Right kidney (tissue), 1 donor: ENCODE data around the gene NR1H2.
A peak's percentile ranks its signal among the peaks of the same experiment; 100 is the strongest.
"Not testable (repeated sequence)": the region's sequence is repeated elsewhere in the genome, so short reads cannot be mapped to it uniquely, and the experiment has no call there.

Experiments
- DNase-seq: peaks from one replicate; pipeline ENCODE4 v3.0.0-alpha.2; 2016

NR1H2 gene

GRCh38 chr19:50377517-50377916, 1.3 kb downstream of the NR1H2 start:
- DNase-seq = no peak

GRCh38 chr19:50378169-50378862, 2.1 kb downstream of the NR1H2 start:
- no peak for DNase-seq

DNA sequence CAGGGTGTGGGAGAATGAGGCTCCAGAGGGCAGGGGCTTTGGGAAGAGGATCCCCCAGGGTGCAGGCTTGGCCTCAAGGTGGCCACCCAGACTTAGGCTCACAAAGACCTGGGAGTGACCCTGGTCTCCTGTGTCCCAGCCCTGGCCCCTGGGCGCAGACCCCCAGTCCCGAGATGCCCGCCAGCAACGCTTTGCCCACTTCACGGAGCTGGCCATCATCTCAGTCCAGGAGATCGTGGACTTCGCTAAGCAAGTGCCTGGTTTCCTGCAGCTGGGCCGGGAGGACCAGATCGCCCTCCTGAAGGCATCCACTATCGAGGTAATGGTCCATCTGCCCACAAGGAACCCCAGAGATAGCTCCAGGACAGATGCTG, 2.6 kb downstream of the NR1H2 start:
- no peak for DNase-seq

DNA sequence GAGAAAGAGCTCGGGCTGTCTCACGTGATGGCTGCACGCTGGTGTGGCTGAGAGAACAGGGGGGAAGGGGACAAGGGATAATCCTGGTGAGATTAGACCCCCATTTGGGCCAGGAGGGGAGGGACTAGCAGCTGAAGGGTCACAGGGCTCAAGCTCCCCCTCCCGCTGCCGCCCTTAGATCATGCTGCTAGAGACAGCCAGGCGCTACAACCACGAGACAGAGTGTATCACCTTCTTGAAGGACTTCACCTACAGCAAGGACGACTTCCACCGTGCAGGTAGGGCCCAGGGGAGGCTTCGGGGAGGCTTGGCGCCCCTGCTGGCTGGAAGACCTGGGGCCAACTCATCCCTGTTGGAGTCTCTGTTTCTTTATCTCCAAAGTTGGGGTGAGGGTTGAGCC, 3.3 kb downstream of the NR1H2 start:
- no peak for DNase-seq

- DNase-seq = no peak
Observed at GRCh38 chr19:50380137-50380536, 3.9 kb downstream of the NR1H2 start.

- DNase-seq = no peak
Observed at GRCh38 chr19:50380751-50381151, 4.5 kb downstream of the NR1H2 start.

DNA sequence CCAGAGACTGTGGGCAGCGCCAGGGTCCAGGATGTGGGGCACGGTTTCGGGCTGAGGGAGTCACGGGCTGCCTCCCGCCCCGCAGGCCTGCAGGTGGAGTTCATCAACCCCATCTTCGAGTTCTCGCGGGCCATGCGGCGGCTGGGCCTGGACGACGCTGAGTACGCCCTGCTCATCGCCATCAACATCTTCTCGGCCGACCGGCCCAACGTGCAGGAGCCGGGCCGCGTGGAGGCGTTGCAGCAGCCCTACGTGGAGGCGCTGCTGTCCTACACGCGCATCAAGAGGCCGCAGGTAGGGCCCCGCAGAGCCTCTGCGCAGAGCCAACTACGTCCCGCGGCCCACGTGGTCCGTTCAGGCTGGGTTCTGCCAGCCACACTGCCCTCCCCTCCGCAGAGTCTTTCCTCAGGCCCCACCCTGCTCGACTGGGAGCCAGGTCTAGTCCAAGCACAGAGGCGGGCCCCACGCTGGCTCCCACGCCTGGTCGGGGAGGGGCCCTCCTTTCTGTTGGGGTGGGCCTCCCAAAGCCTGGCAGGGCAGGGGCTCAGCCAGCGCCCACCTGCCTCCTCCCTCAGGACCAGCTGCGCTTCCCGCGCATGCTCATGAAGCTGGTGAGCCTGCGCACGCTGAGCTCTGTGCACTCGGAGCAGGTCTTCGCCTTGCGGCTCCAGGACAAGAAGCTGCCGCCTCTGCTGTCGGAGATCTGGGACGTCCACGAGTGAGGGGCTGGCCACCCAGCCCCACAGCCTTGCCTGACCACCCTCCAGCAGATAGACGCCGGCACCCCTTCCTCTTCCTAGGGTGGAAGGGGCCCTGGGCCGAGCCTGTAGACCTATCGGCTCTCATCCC, 5.8 kb downstream of the NR1H2 start:
- DNase-seq = no peak

DNA sequence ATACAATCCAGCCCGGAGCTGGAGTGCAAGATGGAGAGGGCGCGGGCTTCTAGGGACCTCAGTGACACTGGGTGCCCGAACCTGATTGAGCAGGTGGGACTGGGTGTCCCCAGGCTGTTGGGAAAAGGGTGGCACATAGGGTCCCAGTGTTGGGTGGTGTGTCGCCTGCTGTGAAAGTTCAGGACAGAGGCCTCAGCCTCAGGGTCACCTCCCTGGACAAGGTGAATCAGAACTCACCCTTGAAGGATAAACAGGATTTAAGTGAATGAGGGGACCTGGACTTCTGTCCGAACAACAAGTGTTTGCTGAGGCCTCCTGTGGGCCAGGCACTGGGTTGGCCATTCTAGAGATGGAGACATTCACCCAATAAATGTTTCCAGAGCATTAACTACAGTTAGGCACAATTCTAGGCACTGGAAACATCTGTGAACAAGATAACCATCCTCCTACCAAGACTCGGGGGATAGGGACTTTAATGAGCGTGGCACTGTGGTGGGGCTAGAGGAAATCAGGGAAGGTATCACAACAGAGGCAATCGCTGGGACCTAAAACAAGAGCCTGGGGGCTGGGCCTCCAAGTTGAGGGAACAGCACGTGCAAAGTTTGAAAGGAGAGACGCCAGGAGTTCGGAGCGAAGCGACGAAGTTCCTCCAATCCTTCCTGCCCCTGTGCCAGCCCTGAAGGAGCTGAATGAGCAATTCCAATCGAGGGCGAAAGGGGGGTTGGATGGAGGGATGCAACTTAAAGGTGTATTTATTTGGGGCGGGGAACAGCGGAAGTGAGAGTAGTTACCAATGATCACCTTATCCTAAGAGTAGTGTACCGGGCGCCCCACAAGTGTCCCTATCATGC, 7.0 kb downstream of the NR1H2 start:
- no peak for DNase-seq

- DNase-seq = peak; percentile 96
Observed at GRCh38 chr19:50383852-50384684, 7.8 kb downstream of the NR1H2 start, which contains the start of gene POLD1. Gene POLD1, plus strand, starts transcription at chr19:50384347. Its CDS starts 14,505 bp downstream, at chr19:50398852.

DNA sequence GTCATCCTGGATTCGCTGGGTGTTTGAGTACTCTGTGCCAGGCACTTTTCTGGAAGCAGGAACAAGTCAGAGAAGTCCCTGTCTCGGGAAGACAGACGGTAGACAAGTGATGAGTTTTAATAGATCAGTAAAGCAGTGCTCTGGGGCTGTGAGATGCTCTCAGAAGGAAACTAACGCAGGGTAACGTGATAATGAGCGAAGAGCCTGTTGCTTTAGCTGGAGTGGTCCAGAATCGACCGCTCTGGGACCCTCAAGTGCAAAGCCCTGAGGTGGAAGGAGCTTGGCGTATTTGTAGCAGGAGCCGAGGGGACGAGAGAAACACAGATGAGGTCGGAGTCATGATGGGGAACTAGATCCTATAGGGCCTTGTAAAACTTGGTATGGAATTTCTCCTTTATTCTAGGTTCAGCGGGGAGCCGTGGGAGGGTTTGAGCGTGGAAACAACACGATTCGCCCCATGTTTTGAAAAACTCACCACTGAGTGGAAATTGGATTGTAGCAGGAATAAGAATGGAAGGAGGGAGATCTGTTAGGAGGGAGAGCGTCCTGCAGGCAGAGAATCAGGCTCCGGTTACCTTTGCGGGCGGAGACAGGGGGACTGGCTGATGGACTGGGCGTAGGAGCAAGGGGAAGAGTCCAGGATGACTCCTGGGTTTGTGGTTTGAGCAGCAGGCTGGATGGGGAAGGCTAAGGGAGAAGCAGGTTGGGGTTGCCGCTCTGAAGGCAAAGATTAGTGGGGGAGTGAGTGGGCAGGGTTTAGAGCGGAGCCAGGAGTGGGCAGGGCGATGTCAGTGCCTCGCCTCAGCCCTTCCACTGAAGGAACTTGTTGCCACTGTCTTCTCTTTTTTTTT, 8.7 kb downstream of the NR1H2 start:
- peak; percentile 49 for DNase-seq

- DNase-seq = no peak
Observed at GRCh38 chr19:50387176-50387867, 11.1 kb downstream of the NR1H2 start.

GRCh38 chr19:50387868-50388245, 11.6 kb downstream of the NR1H2 start:
- no peak for DNase-seq

DNA sequence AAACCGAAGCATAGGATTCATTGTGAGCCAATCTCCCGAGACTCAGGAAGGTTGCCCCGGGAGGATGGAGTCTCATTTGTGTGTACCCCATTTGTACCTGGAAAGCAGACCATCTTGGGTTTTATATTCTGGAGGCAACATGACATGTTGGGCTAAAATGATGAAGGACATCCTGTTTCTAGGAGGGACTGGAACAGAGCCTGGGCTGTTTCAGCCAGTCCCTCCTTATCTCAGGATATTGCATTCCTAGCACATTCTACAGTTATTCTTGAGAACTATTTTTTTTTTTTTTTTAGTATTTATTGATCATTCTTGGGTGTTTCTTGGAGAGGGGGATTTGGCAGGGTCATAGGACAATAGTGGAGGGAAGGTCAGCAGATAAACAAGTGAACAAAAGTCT, 14.0 kb downstream of the NR1H2 start:
- DNase-seq = not testable (repeated sequence)

- DNase-seq = not testable (repeated sequence)
Observed at GRCh38 chr19:50390952-50391351, 14.7 kb downstream of the NR1H2 start.

- no peak for DNase-seq
Observed at GRCh38 chr19:50392759-50393158, 16.5 kb downstream of the NR1H2 start.

DNA sequence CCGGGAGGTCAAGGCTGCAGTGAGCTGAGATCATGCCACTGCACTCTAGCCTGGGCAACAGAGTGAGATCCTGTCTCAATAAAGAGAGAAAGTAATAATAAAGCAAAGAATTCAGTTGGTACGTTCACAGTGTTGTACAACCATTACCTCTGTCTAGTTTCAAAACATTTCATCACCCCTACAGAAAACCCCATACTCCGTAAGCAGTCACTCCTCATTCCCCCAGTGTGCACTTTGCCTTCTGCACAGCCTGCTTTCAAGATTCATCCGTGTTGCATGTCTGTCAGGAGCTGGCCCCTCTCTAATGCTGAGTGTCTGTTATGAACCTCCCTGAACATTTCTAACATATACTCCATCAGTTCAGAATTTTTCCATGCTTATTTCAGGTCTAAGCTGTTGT, 17.3 kb downstream of the NR1H2 start:
- DNase-seq = no peak

DNA sequence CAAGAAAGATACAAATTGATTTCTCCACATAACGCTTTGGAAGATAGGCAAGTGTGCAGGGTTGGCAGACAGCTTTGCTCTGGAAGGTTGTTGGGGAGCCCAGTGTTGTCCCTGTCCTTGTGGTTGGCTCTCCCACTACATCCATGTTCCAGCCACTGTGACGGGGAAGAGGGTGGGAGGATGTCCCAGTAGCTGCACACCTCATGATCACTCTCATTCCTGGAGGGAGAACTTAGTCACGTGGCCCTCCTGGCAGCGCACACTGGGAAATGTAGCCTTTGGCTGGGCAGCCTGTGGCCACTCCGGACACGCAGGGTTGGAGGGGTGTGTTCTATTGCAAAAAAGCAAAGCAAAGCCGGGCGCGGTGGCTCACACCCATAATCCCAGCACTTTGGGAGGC, 17.8 kb downstream of the NR1H2 start:
- DNase-seq = no peak

DNA sequence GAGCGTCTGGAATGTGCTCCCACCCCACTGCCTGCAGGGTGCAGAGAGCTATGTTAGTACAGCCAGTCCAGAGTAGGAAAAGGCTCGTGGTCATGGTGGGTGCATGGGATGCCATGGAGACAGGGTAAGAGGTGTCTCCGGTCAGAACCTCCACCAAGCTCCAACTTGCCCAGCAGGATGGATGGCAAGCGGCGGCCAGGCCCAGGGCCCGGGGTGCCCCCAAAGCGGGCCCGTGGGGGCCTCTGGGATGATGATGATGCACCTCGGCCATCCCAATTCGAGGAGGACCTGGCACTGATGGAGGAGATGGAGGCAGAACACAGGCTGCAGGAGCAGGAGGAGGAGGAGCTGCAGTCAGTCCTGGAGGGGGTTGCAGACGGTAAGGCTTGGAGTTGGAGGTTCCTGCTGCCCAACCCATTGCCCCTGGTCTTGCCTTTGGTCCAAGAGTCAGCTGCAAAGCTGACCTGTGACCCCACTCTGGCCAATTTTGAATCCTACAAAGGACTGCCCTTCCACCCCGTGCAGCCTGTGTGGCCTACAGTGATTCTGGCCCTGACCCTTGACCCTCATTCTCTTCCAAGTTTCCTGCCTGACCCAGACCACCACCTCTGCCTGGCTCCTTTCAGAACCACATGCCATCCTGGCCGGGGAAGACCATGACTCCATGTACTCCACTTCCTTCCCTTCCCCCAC, 22.6 kb downstream of the NR1H2 start:
- no peak for DNase-seq

DNA sequence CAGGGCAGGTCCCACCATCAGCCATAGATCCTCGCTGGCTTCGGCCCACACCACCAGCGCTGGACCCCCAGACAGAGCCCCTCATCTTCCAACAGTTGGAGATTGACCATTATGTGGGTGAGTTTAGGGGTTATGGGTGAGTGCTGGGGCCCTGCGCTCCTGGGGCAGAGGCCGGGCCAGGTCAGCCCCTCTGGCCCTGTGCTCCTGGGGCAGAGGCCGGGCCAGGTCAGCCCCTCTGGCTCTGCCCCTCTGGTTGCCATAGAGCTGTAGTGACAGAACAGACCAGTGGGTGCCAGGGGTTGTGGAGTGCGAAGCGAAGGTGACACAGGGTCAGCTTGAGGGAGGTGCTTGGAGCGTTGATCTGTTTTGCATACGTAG, 23.1 kb downstream of the NR1H2 start:
- DNase-seq = no peak
